ENCODE results near the gene EXOC3L4. TPM values are rescaled to one million over a fixed set of nuclear protein-coding genes. Genes with fewer than 3 reads are reported as not detected.

EXOC3L4 gene
- total RNA-seq, 1 donor from 2014 or later, result 8.6 TPM

- Histone ChIP-seq H3K4me3 (no peak overlapping the region), H3K27me3 (peaks cover 18% of the 10 kb centered on the region), H3K9me3 (no peaks in the 10 kb centered on the region), H3K4me1 (peaks cover 59% of the 10 kb centered on the region), H3K27ac (peak overlapping the region; percentile 56), H3K36me3 (no peaks in the 10 kb centered on the region)
- no peak for DNase-seq (ENCODE audit: extremely low spot score in 2 of 2)
- TF ChIP-seq POLR2A (IDR thresholded peaks at IDR 0.05), result no peak
- no peak for TF ChIP-seq POLR2AphosphoS5 (IDR thresholded peaks at IDR 0.05; ENCODE audit: insufficient read depth in 1 of 2, low read depth in 1 of 2)
- TF ChIP-seq CTCF (IDR thresholded peaks at IDR 0.05), result no peak
- intact Hi-C loops (cut with DNase I), result loop anchor here (5.0 kb wide), 1 partner anchor 184 kb away; no protein-coding TSS in a partner anchor
Observed at GRCh38 chr14:103107941-103108748, 13.6 kb downstream of the EXOC3L4 start.

- TF ChIP-seq POLR2A (IDR thresholded peaks at IDR 0.05), result no peak
- Histone ChIP-seq H3K9me3 (no peaks in the 10 kb centered on the region), H3K27me3 (peaks cover 13% of the 10 kb centered on the region), H3K27ac (peak overlapping the region; percentile 56), H3K36me3 (no peaks in the 10 kb centered on the region), H3K4me3 (no peak overlapping the region), H3K4me1 (peaks cover 53% of the 10 kb centered on the region)
- DNase-seq (ENCODE audit: extremely low spot score in 2 of 2), result no peak
- intact Hi-C loops (cut with DNase I), result loop anchor here (5.0 kb wide), 1 partner anchor 184 kb away; no protein-coding TSS in a partner anchor
Observed at GRCh38 chr14:103108749-103109207, 14.3 kb downstream of the EXOC3L4 start.

- intact Hi-C loops (cut with DNase I), result loop anchor here (5.0 kb wide), 1 partner anchor 183 kb away; no protein-coding TSS in a partner anchor
- Histone ChIP-seq H3K36me3 (no peaks in the 10 kb centered on the region), H3K9me3 (no peaks in the 10 kb centered on the region), H3K4me3 (peak overlapping the region in 1 of 2 donors; percentile 16), H3K27ac (peak overlapping the region; percentile 66), H3K27me3 (peaks cover 3% of the 10 kb centered on the region), H3K4me1 (peaks cover 53% of the 10 kb centered on the region)
- TF ChIP-seq POLR2AphosphoS5 (IDR thresholded peaks at IDR 0.05; ENCODE audit: insufficient read depth in 1 of 2, low read depth in 1 of 2), result peak in 1 of 2 donors; percentile 64
- no peak for TF ChIP-seq POLR2A (IDR thresholded peaks at IDR 0.05)
- no peak for DNase-seq (ENCODE audit: extremely low spot score in 2 of 2)
Observed at GRCh38 chr14:103109535-103110441, 15.3 kb downstream of the EXOC3L4 start.

- no peaks in the 10 kb centered on the region for H3K27me3 ChIP-seq
- no peak for DNase-seq (ENCODE audit: extremely low spot score in 2 of 2)
- no peaks in the 10 kb centered on the region for H3K36me3 ChIP-seq
- H3K4me1 ChIP-seq, result peaks cover 54% of the 10 kb centered on the region
- peak overlapping the region; percentile 66 for H3K27ac ChIP-seq
- no peaks in the 10 kb centered on the region for H3K9me3 ChIP-seq
- no peak overlapping the region for H3K4me3 ChIP-seq
- intact Hi-C loops (cut with DNase I), result no loop called here
- TF ChIP-seq POLR2AphosphoS5 (IDR thresholded peaks at IDR 0.05; ENCODE audit: insufficient read depth in 1 of 2, low read depth in 1 of 2) (no peak), POLR2A (IDR thresholded peaks at IDR 0.05) (no peak), CTCF (IDR thresholded peaks at IDR 0.05) (no peak)
Observed at GRCh38 chr14:103110681-103111231, 16.2 kb downstream of the EXOC3L4 start.

GRCh38 chr14:103111232-103111868 is 16.8 kb downstream of the EXOC3L4 start:
- TF ChIP-seq POLR2A (IDR thresholded peaks at IDR 0.05), result no peak
- no peak for TF ChIP-seq POLR2AphosphoS5 (IDR thresholded peaks at IDR 0.05; ENCODE audit: insufficient read depth in 1 of 2, low read depth in 1 of 2)
- TF ChIP-seq CTCF (IDR thresholded peaks at IDR 0.05), result no peak
- no peak for DNase-seq (ENCODE audit: extremely low spot score in 2 of 2)
- Histone ChIP-seq H3K27ac (peak overlapping the region; percentile 66), H3K9me3 (no peaks in the 10 kb centered on the region), H3K4me3 (no peak overlapping the region), H3K4me1 (peaks cover 56% of the 10 kb centered on the region), H3K27me3 (no peaks in the 10 kb centered on the region), H3K36me3 (no peaks in the 10 kb centered on the region)
- intact Hi-C loops (cut with DNase I), result no loop called here
